ENCODE data around the gene ASS1. TPM values are rescaled to one million over a fixed set of nuclear protein-coding genes. Genes with fewer than 3 reads are reported as not detected.

ASS1 gene
- total and polyA plus RNA-seq, 2 donors (not counting 1 experiment from before 2014, with no cell fraction given) = 0.30 to 0.44 TPM

- peaks cover 0 to 31% (median 4%) of the 10 kb centered on the region in 4 experiments for H3K27me3 ChIP-seq (replicated peaks in 1 of 4; ENCODE audit: control extremely low read depth in 1 of 4, control insufficient read depth in 3 of 4, insufficient read depth in 4 of 4, low read length in 3 of 4)
- H3K4me3 ChIP-seq (ENCODE audit: control extremely low read depth in 1 of 5, extremely low read depth in 1 of 5, insufficient read depth in 1 of 5, low read depth in 2 of 5, low read length in 4 of 5) = no peak overlapping the region
- TF ChIP-seq EZH2 (IDR thresholded peaks at IDR 0.05; ENCODE audit: borderline replicate concordance, insufficient read depth, low read depth, low read length, poor library complexity, severe bottlenecking) (no peak), CTCF (IDR thresholded peaks at IDR 0.05) (no peak)
- Mint-ChIP-seq H3K4me3 (no peak overlapping the region), H3K9me3 (ENCODE audit: insufficient read depth) (no peaks in the 10 kb centered on the region), H3K4me1 (no peaks in the 10 kb centered on the region), H3K27me3 (peaks cover 18% of the 10 kb centered on the region), H3K27ac (no peak overlapping the region)
- no peaks in the 10 kb centered on the region for H4K20me1 ChIP-seq (ENCODE audit: control insufficient read depth, insufficient read depth, low read length, poor library complexity, severe bottlenecking)
- ChIA-PET CTCF (no interaction called here), POLR2A (no interaction called here)
- H2AFZ ChIP-seq (ENCODE audit: insufficient read depth, low read depth, low read length, poor library complexity, severe bottlenecking) = no peak overlapping the region
- no peak overlapping the region for H3K27ac ChIP-seq (ENCODE audit: low read length in 2 of 2)
- H3K36me3 ChIP-seq (replicated peaks in 1 of 2; ENCODE audit: control extremely low read depth in 1 of 2, control insufficient read depth in 1 of 2, extremely low read depth in 1 of 2, insufficient read depth in 2 of 2, low read length in 1 of 2) = no peaks in the 10 kb centered on the region
- no peak for ATAC-seq (ENCODE audit: low read depth)
- no peak overlapping the region for H3K9ac ChIP-seq (ENCODE audit: low read length)
- 90% methylated on average over 10 of the region's 10 CpGs for WGBS (ENCODE audit: insufficient coverage)
- H3K79me2 ChIP-seq (ENCODE audit: control insufficient read depth, insufficient read depth, low read length) = no peaks in the 10 kb centered on the region
- H3K4me1 ChIP-seq (ENCODE audit: control insufficient read depth in 2 of 2, insufficient read depth in 2 of 2, low read length in 2 of 2) = no peaks in the 10 kb centered on the region
- no peaks in the 10 kb centered on the region for H3K9me3 ChIP-seq (ENCODE audit: control extremely low read depth in 1 of 3, control insufficient read depth in 2 of 3, insufficient read depth in 1 of 3, low read length in 2 of 3)
- intact Hi-C loops (cut with micrococcal nuclease) = no loop called here
- no peak overlapping the region for H3K4me2 ChIP-seq (replicated peaks; ENCODE audit: low read depth, low read length, poor library complexity, severe bottlenecking)
- DNase-seq = no peak
These were observed 25.5 kb downstream of the ASS1 start for GRCh38 chr9:130470269-130470668.

- Histone ChIP-seq H3K9me3 (ENCODE audit: control extremely low read depth in 1 of 3, control insufficient read depth in 2 of 3, insufficient read depth in 1 of 3, low read length in 2 of 3) (no peaks in the 10 kb centered on the region), H3K9ac (ENCODE audit: low read length) (no peak overlapping the region), H2AFZ (ENCODE audit: insufficient read depth, low read depth, low read length, poor library complexity, severe bottlenecking) (no peak overlapping the region), H3K4me1 (ENCODE audit: control insufficient read depth in 2 of 2, insufficient read depth in 2 of 2, low read length in 2 of 2) (no peaks in the 10 kb centered on the region), H4K20me1 (ENCODE audit: control insufficient read depth, insufficient read depth, low read length, poor library complexity, severe bottlenecking) (no peaks in the 10 kb centered on the region), H3K4me2 (replicated peaks; ENCODE audit: low read depth, low read length, poor library complexity, severe bottlenecking) (no peak overlapping the region), H3K4me3 (ENCODE audit: control extremely low read depth in 1 of 5, extremely low read depth in 1 of 5, insufficient read depth in 1 of 5, low read depth in 2 of 5, low read length in 4 of 5) (no peak overlapping the region), H3K27me3 (replicated peaks in 1 of 4; ENCODE audit: control extremely low read depth in 1 of 4, control insufficient read depth in 3 of 4, insufficient read depth in 4 of 4, low read length in 3 of 4) (peaks cover 0 to 29% (median 4%) of the 10 kb centered on the region in 4 experiments), H3K27ac (ENCODE audit: low read length in 2 of 2) (no peak overlapping the region), H3K36me3 (replicated peaks in 1 of 2; ENCODE audit: control extremely low read depth in 1 of 2, control insufficient read depth in 1 of 2, extremely low read depth in 1 of 2, insufficient read depth in 2 of 2, low read length in 1 of 2) (no peaks in the 10 kb centered on the region), H3K79me2 (ENCODE audit: control insufficient read depth, insufficient read depth, low read length) (no peaks in the 10 kb centered on the region)
- H3K9me3 Mint-ChIP-seq (ENCODE audit: insufficient read depth) = no peaks in the 10 kb centered on the region
- ATAC-seq (ENCODE audit: low read depth) = no peak
- POLR2A ChIA-PET = no interaction called here
- no peak overlapping the region for H3K27ac Mint-ChIP-seq
- intact Hi-C loops (cut with micrococcal nuclease) = no loop called here
- no peak overlapping the region for H3K4me3 Mint-ChIP-seq
- H3K27me3 Mint-ChIP-seq = peaks cover 18% of the 10 kb centered on the region
- no peaks in the 10 kb centered on the region for H3K4me1 Mint-ChIP-seq
- CTCF ChIA-PET = no interaction called here
- no peak for TF ChIP-seq CTCF (IDR thresholded peaks at IDR 0.05)
- no peak for TF ChIP-seq EZH2 (IDR thresholded peaks at IDR 0.05; ENCODE audit: borderline replicate concordance, insufficient read depth, low read depth, low read length, poor library complexity, severe bottlenecking)
- 82% methylated on average over 12 of the region's 12 CpGs for WGBS (ENCODE audit: insufficient coverage)
- no peak for DNase-seq
These were observed 26.2 kb downstream of the ASS1 start for GRCh38 chr9:130470950-130471349.
